OCI-LY7 (cell line): ENCODE data around the gene CFAP97. TPM values are rescaled to one million over a fixed set of nuclear protein-coding genes. Genes with fewer than 3 reads are reported as not detected.
A peak's percentile ranks its signal among the peaks of the same experiment; 100 is the strongest.

ENCODE experiments used
- Bru-seq: library from RNA; stranded (reverse); fragments of 400-500 nt; gene quantifications from one replicate; lab custom pipeline; 2021; lab: Mats Ljungman, UMichigan
- BruChase-seq, 2 experiments: library from RNA; stranded (reverse); fragments of 400-500 nt; gene quantifications; one replicate each; lab custom pipeline; 2021; lab: Mats Ljungman, UMichigan
- BruUV-seq: library from RNA; stranded (reverse); fragments of 400-500 nt; replicated peaks from 2 replicates; lab custom pipeline; 2021; lab: Mats Ljungman, UMichigan
- CTCF ChIA-PET: fragments of 300-600 bp; sonication (Branson Sonifier 250); formaldehyde crosslinking; loops from one replicate; lab custom pipeline; 2022; ENCODE audit warnings: antibody characterized with exemption; ENCODE audit not compliant: unreplicated experiment; lab: Charles Lee
- POLR2A ChIA-PET: fragments of 300-600 bp; sonication (Branson Sonifier 250); formaldehyde crosslinking; loops from one replicate; lab custom pipeline; 2022; ENCODE audit warnings: antibody characterized with exemption; lab: Charles Lee
- DNase-seq: peaks from one replicate; pipeline ENCODE4 v3.0.0-alpha.2; 2015; ENCODE audit warnings: low spot score
- H2AFZ ChIP-seq: fragments of 200-600 bp; sonication (generic), shearing (Covaris generic); 2 replicates; pipeline ENCODE4 v1.6.1; 2014; ENCODE audit warnings: mild to moderate bottlenecking, antibody characterized with exemption, low read length, moderate library complexity
- H3K27ac ChIP-seq: fragments of 200-600 bp; sonication (generic); 2 replicates; pipeline ENCODE4 v1.5.1; 2014; ENCODE audit warnings: mixed run types, low read depth, mild to moderate bottlenecking, moderate library complexity, low read length, inconsistent platforms; ENCODE audit not compliant: poor library complexity, severe bottlenecking
- H3K36me3 ChIP-seq: fragments of 200-600 bp; sonication (generic); 2 replicates; pipeline ENCODE4 v1.6.1; 2014; ENCODE audit warnings: mild to moderate bottlenecking, antibody characterized with exemption, low read length, moderate library complexity, mixed read lengths; ENCODE audit not compliant: insufficient read depth
- H3K4me1 ChIP-seq: fragments of 200-600 bp; sonication (generic); 2 replicates; pipeline ENCODE4 v1.5.1; 2014; ENCODE audit warnings: mild to moderate bottlenecking, low read length; ENCODE audit not compliant: insufficient read depth, poor library complexity, severe bottlenecking
- H3K4me2 ChIP-seq: fragments of 200-600 bp; sonication (generic); 2 replicates; pipeline ENCODE4 v1.6.1; 2014; ENCODE audit warnings: mild to moderate bottlenecking, low read length
- H3K4me3 ChIP-seq: fragments of 200-600 bp; sonication (generic); 2 replicates; pipeline ENCODE4 v1.5.1; 2014; ENCODE audit warnings: mild to moderate bottlenecking, low read depth, low read length; ENCODE audit not compliant: poor library complexity, severe bottlenecking
- H3K79me2 ChIP-seq: fragments of 200-600 bp; sonication (generic); 2 replicates; pipeline ENCODE4 v1.6.1; 2016; ENCODE audit warnings: low read depth, mild to moderate bottlenecking, low read length, moderate library complexity, mixed read lengths; ENCODE audit not compliant: insufficient read depth
- H3K9me2 ChIP-seq: fragments of 200-600 bp; sonication (generic); 2 replicates; pipeline ENCODE4 v1.6.1; 2016; ENCODE audit warnings: mild to moderate bottlenecking, low read length, mixed read lengths; ENCODE audit not compliant: insufficient read depth
- H3K9me3 ChIP-seq: fragments of 200-600 bp; sonication (generic); 2 replicates; pipeline ENCODE4 v1.6.1; 2014; ENCODE audit warnings: mild to moderate bottlenecking, mixed run types, low read length, mixed read lengths
- H4K20me1 ChIP-seq: fragments of 200-600 bp; sonication (generic); 2 replicates; pipeline ENCODE4 v1.6.1; 2014; ENCODE audit warnings: mild to moderate bottlenecking, antibody characterized with exemption, low read length, moderate library complexity, mixed read lengths; ENCODE audit not compliant: insufficient read depth
- EZH2phosphoT487 ChIP-seq: fragments of 200-600 bp; sonication (generic); IDR thresholded peaks from 2 replicates; pipeline ENCODE4 v1.6.1; 2018; ENCODE audit warnings: low read depth, borderline replicate concordance, mild to moderate bottlenecking, mixed run types, antibody characterized with exemption, low read length, moderate library complexity, mixed read lengths
- intact Hi-C: fragments of 100-400 bp; cut with micrococcal nuclease; formaldehyde crosslinking; loops from one replicate; pipeline ENCODE4 v1.10.0; 2022; ENCODE audit not compliant: unreplicated experiment
- long read RNA-seq: library from polyadenylated mRNA; stranded (forward); transcript quantifications from one replicate; pipeline ENCODE4 v2.0.0, GENCODE V29; 2022
- total RNA-seq, 2 experiments: library from RNA; depleted of rRNA in 1 of 2; stranded (reverse); fragments of >200 nt in 1 of 2; shearing (Covaris generic) in 1 of 2; gene quantifications; 2 replicates each; pipeline ENCODE4 v1.2.3, GENCODE V29; 2014 to 2022
- TF ChIP-seq, protein P1 (sequence below): fragments of 200-600 bp; sonication (generic); conservative IDR thresholded peaks from 2 replicates; pipeline ENCODE4 v1.5.1; 2014; ENCODE audit warnings: mild to moderate bottlenecking, antibody characterized with exemption, low read length, moderate library complexity, mixed read lengths

CFAP97 gene
- total RNA-seq (2014; rRNA removed; shearing (Covaris generic)) (20.4 and 22.7 TPM in 2 replicates), total RNA-seq (2022) (54.0 and 57.3 TPM in 2 replicates), Bru-seq, nascent RNA (percentile 76 among the genes with signal in this experiment), BruChase-seq, experiment 1, labeled RNA remaining after a 6-hour chase (percentile 84 among the genes with signal in this experiment), BruChase-seq, experiment 2, labeled RNA remaining after a 2-hour chase (percentile 85 among the genes with signal in this experiment)
- long read RNA-seq, full-length matches to known transcripts, result 110 of 172 reads
- long read RNA-seq, partial matches to known transcripts, result 7 of 172 reads
- long read RNA-seq, other reads (novel, unspliced or antisense), result 55 of 172 reads

DNA sequence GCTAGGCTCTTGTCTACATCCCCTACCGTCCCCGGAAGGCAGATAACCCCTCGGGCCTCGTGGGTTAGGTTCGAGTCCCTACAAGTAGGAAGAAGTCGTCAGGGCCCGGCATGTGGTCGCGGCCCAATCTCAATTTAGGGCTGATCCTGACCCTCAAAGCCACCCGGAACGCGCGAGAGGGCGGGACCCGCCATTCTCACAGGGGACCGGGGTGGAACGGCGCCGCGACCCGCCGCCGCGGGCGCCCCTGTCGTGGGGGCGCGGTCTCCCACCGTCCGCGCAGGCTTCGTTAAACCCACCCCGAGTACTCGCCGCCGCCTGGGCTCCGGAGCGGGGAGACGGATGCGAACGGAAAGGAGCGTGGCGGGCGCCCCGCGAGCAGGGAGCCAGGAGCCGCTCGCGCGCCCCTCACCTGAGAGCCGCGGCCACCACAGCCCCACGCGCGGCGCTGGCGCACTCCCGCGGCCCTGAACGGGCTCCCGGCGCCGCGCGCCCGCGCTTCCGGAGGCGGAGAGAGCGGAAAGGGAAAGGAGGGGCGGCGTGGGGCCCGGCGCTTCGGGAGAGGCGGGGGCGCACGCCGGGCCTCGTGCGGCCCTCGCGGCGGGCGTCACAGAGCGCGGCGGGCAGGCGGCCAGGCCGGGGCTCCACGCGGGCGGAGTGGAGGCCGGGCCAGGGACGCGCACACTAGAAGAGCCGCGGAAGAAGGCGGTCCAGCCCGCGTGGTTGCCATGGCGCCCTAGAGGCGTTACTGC, at the start of gene CFAP97:
Gene CFAP97, minus strand, starts transcription at position 515 of the 752 bp plus-strand sequence. CDS start 12,804 bp downstream, outside the sequence.
- Histone ChIP-seq H4K20me1 (no peaks in the 10 kb centered on the region), H2AFZ (peak within 1 kb of the TSS; percentile 70), H3K4me1 (peaks cover 41% of the 10 kb centered on the region), H3K9me2 (no peaks in the 10 kb centered on the region), H3K9me3 (no peaks in the 10 kb centered on the region), H3K27ac (peak within 1 kb of the TSS; percentile 76), H3K4me2 (peak within 1 kb of the TSS; percentile 92), H3K4me3 (peak within 1 kb of the TSS; percentile 78), H3K36me3 (0 out of 2 replicates have a peak, but pooled peaks cover 10% of the 10 kb centered on the region), H3K79me2 (peaks cover 23% of the 10 kb centered on the region; the same call in 1 of the 2 replicates)
- intact Hi-C loops, result loop anchor here (1.0 to 10.0 kb wide), 3 partner anchors 60 to 919 kb away; partner anchors contain the start of gene SLC25A4
- ChIA-PET CTCF (interaction anchor here (1.7 kb wide), 1 partner anchor 101 kb away, joined by 4 read pairs; no protein-coding TSS in a partner anchor), POLR2A (interaction anchor here (0.7 to 1.2 kb wide), 2 partner anchors 53 to 149 kb away, joined by 3 to 5 read pairs; no protein-coding TSS in a partner anchor)
- DNase-seq, result peak; percentile 76
- TF ChIP-seq EZH2phosphoT487, result no peak
- TF ChIP-seq, protein P1, sequence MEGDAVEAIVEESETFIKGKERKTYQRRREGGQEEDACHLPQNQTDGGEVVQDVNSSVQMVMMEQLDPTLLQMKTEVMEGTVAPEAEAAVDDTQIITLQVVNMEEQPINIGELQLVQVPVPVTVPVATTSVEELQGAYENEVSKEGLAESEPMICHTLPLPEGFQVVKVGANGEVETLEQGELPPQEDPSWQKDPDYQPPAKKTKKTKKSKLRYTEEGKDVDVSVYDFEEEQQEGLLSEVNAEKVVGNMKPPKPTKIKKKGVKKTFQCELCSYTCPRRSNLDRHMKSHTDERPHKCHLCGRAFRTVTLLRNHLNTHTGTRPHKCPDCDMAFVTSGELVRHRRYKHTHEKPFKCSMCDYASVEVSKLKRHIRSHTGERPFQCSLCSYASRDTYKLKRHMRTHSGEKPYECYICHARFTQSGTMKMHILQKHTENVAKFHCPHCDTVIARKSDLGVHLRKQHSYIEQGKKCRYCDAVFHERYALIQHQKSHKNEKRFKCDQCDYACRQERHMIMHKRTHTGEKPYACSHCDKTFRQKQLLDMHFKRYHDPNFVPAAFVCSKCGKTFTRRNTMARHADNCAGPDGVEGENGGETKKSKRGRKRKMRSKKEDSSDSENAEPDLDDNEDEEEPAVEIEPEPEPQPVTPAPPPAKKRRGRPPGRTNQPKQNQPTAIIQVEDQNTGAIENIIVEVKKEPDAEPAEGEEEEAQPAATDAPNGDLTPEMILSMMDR, result no peak
- no TSS peak for BruUV-seq

DNA sequence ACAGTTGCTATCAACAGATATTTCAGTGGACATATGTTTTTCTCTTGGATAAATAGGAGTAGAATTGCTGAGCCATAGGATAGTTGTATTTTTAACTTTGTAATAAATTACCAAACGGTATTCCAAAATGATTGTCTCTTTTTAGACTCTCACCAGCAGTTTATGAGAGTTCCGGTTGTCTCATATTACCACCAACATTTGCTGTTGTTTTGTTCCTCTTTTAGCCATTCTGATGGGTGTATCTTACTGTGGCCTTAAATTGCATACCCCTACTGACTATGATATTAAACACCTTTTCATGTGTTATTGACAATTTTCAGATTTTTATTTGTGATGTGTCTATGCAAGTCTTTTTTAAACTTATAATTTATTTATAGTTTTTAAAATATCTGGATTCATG, 45.3 kb upstream of the CFAP97 start:
- no peak overlapping the region for H3K4me2 ChIP-seq
- no peaks in the 10 kb centered on the region for H4K20me1 ChIP-seq
- no peaks in the 10 kb centered on the region for H3K9me3 ChIP-seq
- H3K4me1 ChIP-seq, result peaks cover 5% of the 10 kb centered on the region
- H3K79me2 ChIP-seq, result peaks cover 10% of the 10 kb centered on the region; the same call in 1 of the 2 replicates
- no peaks in the 10 kb centered on the region for H3K9me2 ChIP-seq
- no peak overlapping the region for H2AFZ ChIP-seq
- H3K4me3 ChIP-seq, result no peak overlapping the region
- DNase-seq, result no peak
- no TSS peak for BruUV-seq
- intact Hi-C loops, result no loop called here
- TF ChIP-seq EZH2phosphoT487, result no peak
- TF ChIP-seq, protein P1, result no peak
- no peak overlapping the region for H3K27ac ChIP-seq
- CTCF ChIA-PET, result no interaction called here
- H3K36me3 ChIP-seq, result peaks cover 25% of the 10 kb centered on the region
- POLR2A ChIA-PET, result interaction anchor here (1.0 kb wide), 1 partner anchor 15 kb away, joined by 3 read pairs; no protein-coding TSS in a partner anchor
